NCI-H345 (cell line): ENCODE measurements around the gene KCNT1.

ENCODE experiments used
- DNase-seq: peaks from one replicate; lab custom pipeline; 2025; lab: John Stamatoyannopoulos, UW

Gene KCNT1

GRCh38 chr9:135700525-135700924, 1.5 kb upstream of the KCNT1 start:
- DNase-seq, result no peak

DNA sequence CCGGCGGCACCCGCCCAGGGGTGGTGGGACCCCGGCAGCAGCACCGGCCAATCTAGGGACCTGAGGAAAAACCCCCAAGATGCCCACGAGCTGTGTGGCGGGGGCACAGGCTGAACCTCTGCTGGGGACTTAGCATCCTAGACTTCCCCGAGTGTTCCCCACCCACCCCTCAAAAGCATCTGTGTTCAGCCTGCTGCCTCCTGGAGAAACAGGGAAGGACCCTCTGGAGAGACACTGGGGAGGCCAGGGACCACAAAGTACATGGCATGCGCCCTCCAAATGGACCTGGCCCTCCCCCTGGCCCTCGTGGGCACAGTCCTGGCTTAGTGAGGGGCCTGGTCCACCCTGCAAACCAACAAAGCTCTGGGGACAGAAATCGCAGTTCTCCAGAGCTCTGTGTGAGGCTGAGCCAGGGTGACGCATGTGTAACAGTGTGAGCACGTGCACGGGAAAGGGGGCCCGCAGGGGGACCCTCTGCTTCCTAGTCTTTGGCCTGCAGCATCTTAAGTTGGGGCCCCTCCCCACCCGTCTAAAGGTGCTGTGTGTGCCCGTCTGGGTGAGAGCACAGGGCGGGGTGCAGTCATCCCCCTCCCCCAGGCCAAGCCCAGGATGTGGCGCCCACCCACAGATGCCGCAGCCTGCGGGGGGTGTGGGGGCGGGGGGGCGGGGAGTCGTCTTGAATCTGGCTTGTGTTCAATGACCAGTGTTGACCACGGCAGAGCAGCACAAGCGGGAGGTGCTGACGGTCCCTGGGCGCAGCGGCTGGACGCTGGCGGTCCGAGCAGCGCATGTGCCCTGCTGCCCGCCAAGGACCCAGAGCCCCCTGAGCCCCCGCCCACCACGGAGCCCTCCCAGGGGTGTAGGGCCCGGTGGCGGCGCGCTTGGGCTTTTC, 672 bp upstream of the KCNT1 start:
- no peak for DNase-seq

GRCh38 chr9:135703726-135704125, 1.7 kb downstream of the KCNT1 start:
- no peak for DNase-seq

GRCh38 chr9:135704483-135704882, 2.5 kb downstream of the KCNT1 start:
- DNase-seq, result no peak

GRCh38 chr9:135705376-135705775, 3.4 kb downstream of the KCNT1 start:
- DNase-seq, result no peak

DNA sequence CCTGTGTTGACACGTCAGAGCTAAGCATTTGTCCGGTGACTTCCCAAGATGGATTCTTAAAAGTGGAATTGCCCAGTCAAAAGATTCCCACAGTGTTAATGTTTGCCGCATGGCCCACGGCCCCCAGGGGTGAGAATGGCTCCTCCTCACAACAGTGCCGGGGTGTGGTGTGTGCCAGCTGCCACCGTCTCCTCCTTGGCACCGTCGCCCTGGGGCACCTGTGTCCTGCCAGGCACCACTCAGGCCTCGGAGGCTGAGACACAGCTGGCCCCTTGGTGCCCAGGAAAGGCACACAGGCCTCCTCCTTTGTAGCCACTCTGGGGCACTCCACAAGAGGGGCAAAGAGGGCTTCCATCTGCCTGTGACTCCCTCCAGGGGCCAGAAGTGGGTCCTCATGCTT, 4.3 kb downstream of the KCNT1 start:
- DNase-seq, result no peak

DNA sequence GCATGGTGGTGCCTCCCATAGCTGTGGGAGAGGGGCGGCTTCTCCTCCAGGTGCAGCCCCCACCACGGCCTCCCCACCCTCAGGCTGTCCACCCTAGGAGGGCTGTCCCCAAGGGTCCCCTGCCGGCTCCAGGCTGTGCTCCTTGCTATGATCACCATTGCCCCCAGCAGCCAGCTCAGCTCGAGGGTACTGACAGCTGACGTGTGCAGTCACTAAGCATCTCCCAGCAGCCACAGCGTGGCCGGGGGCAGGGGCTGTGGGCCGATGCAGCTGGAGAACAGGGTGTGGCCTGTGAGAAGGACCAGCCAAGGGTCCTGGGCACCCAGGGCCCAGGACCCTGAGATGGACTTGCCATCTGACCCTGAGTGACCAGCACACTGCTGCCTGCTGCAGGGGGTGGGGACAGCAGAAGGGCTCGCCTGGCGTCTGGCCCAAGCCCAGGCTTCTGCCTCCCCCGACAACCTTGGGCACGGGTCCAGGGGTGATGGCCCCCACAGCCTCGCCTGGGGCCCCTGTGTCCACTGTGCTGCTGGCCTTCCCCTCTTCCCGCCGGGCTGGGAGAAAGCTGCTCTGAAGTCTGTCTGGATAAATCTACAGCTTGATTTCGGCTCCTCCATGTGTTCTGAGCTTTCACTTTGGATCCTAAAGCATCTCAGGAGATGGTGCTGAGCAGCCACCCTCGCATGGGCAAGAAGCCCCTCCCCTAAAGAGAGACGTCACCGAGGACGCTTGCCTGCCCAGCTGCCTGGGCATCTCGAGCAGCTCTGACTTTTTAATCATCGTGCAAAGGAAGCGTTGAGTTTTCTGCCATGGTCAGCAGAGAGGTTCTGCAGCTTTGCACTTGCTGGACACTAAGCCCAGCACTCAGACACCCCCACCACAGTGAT, 5.5 kb downstream of the KCNT1 start:
- DNase-seq, result no peak

GRCh38 chr9:135708164-135708563, 6.2 kb downstream of the KCNT1 start:
- no peak for DNase-seq

DNA sequence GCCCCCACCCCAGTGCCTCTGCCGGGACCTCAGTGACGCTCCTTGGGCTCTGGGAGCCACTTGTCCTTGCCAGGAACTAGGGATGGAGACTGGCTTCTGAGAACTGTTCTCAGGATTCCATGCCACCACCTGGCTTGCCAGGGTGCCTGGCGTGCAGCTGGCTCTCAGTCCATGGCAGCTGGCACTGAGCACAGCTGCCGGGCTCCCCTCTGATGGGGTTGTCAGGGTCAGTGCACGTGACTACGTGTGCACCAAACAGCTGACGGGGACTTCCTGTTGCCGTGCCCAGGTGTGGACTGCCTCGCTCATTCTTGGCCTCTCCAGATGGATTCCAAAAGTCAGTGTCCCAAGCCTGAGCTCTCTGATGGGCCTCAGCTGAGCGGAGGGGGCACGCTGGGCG, 9.4 kb downstream of the KCNT1 start:
- DNase-seq, result peak; percentile 44

DNA sequence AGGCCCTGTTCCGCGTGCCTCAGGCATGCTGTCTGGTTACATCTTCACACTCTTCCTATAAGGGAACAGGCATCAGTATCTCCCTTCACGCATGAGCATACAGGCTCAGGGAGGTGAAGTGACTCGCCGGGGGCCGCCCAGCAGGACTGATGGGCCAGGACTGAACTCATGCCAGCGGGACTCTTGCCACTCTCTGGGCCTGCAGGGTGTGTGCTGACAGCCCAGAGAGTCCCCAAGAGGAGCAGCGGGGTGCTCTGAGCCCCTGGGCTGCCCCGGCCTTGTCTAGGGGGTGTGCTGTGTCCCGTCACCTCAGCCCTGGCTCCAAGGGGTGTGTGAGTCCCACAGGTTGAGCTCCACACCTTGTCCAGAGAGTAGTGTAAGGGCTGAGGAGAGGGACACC, 9.9 kb downstream of the KCNT1 start:
- DNase-seq, result no peak

GRCh38 chr9:135712613-135713295, 10.8 kb downstream of the KCNT1 start:
- DNase-seq, result no peak

DNA sequence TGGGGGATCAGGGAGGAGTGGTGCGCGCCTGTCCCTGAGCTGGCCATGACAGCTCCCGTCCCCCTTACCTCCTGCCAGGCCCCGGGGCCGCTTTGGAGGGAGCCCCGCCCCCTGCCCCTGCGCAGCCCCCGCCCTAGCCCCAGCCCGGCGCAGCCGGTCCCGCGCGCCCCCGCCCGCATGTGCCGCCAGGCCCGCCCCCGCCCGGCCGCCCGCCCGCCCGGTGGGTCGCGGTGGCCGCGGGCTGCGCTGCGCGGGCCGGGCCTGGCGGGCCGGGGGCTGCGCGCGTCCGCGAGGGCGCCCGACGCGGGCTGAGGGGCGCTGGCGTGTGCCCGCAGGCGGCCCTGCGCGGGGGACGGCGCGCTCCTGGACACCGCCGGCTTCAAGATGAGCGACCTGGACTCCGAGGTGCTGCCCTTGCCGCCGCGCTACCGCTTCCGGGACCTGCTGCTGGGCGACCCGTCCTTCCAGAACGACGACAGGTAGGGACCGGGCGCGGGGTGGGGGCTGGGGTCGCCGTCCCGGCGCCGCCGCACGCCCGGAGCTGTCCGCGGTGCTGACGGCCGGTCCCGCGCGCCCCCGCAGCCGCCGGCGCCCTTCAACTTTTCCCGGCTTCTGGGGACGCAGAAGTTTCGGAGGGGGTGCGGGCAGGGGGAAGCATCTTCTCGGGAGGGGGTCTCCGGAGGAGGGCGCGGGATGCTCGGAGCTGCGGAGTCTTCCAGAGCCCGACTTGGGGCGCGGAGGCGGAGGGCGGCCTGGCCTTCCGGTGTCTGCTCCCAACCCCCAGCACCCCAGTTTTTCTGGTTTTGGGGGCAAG, 12.5 kb downstream of the KCNT1 start:
- DNase-seq, result no peak

DNA sequence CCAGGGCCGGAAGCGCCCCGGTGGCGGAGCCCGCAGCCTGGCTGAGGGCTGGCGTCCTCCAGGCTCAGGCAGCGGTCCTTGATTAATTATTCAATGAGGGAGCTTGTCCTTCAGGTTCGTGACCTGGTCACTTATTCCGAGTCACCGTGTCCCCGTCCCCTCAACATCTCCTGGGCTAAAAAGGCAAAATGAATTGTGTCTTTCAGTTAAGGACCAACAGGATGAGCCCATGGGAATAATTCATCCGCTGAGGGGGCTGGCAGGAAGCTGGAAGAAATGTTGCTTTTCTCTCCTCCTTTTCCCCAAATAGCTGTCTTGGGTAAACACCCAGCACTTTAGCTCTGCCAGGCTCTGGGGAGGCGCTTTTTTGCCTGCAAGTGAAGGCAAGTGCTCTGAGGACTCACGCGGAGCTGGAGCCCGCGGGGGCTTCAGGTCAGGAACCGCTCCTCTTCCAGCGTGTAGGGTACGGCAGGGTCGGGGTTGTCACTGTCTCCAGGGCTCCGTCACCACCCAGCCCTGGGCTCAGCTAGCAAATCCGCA, 13.1 kb downstream of the KCNT1 start:
- no peak for DNase-seq

DNA sequence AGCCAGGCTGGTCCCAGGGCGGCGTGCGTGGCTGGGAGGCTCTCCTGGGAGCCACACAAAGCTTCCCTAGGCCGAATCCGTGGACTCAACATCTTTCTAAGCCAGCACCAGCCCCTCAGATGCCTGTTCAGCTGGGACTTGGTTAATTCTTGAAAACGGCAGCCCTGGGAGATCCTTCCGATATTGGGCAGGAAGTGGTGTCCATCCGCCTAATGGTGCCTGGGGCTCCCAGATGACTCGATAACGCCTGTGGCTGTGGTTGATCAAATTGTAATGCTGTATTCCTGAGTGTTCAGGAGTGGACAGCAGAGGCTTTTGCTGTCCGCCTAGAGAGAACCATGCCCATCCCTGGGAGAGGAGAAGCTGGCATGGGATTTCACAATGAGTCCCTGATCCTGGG, 14.1 kb downstream of the KCNT1 start:
- no peak for DNase-seq

DNA sequence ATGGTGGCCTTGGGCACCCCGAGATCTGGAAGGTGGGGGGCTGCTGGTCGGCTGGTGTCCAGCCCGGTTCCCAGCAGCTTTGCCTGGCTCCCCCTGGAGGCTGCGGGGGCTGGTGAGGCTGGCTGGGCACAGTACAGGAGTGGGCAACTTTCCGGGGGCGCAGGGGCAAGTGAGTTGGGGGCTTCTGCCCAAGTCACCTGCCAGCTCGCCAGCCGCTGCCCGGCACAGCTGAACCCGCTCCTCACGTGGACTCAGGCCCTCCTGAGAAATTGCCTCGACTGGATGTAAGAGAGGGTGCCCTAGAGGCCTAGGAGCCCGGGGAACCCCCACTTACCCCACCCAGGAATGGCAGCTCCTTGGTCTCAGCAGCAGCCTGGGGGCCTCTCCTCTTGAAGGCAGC, 15.4 kb downstream of the KCNT1 start:
- no peak for DNase-seq

DNA sequence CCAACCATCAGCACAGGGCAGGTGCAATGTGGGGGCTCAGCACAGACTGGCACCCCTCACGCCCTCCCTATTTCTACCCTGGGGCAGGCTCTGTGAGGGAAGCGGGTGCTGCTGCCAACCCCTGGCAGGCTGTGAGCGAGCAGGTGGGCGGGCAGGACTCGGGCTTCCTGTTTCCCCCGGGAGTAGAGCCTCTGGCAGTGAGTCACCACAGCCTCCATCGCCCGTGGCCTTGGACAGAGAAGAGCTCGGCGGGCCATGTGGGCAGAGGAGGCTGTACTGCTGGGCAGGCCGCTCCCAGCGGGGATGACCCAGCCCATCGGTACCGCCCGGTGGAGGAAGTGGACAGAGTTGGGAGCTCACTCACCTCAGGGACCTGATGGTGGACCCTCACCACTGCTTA, 16.6 kb downstream of the KCNT1 start:
- no peak for DNase-seq

DNA sequence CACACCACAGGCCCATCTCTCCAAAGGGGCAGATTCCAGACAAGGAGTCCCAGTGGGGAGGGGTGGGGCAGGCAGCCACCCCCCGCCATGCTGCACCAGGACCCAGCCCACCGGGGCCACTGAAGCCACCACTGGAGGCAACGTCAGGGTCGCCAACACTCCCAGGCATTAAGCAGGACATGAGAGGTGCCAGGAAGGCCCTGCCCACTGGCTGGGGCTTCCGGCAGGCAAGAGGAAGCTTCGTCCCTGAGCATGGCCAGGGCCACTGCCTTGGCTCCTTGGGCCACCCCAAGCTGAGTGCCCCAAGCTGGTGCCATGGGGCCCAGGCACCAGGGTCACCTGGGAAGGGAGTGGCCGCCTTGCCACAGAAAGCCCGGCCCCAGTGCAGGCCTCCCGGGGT, 17.5 kb downstream of the KCNT1 start:
- DNase-seq, result no peak

GRCh38 chr9:135722365-135722764, 20.4 kb downstream of the KCNT1 start:
- no peak for DNase-seq

DNA sequence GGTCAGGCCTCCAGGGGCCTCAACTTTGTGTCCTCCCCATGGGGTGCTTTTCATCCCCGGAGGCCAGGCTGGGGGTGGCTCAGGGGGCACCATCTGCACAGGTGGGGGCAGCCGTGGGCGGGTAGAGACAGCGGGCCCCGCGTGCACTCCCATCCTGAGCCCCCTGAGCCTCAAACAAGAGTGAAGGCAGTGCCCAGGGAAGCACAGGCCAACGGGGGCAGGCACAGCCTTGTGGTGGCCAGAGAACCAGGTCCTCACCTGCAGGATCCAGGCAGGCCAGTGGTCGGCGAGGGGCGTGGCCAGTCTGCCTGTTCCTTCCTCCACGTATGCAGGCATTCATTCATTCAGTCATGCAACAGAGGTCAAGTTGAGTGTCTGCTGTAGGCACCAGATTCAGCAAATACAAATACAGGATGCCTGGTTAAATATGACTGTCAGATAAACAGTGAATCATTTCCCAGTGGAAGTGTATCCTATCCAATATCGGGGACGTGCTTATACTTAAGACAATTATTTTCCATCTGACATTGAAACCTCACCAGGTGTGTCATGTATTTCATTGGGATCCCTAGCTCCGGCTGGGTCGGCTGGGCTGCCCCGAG, 22.3 kb downstream of the KCNT1 start:
- DNase-seq, result no peak

- no peak for DNase-seq
These were observed 24.3 kb downstream of the KCNT1 start for GRCh38 chr9:135726138-135726853.
